HG03342 (cell line): ENCODE data around the gene NABP1.

Source experiments
- ATAC-seq: cut with Tn5 transposase; IDR thresholded peaks from one replicate; pipeline ENCODE4 v1.9.1; 2021; ENCODE audit warnings: mild to moderate bottlenecking, moderate library complexity; ENCODE audit not compliant: unreplicated experiment

NABP1 gene

GRCh38 chr2:191703079-191703725 is 25.3 kb downstream of the NABP1 start:
- no peak for ATAC-seq

- no peak for ATAC-seq
These were observed 27.1 kb downstream of the NABP1 start for GRCh38 chr2:191705084-191705483.

- no peak for ATAC-seq
These were observed 27.8 kb downstream of the NABP1 start for GRCh38 chr2:191705701-191706100.

- ATAC-seq, result no peak
These were observed 28.9 kb downstream of the NABP1 start for GRCh38 chr2:191706791-191707190.

- ATAC-seq, result no peak
These were observed 29.6 kb downstream of the NABP1 start for GRCh38 chr2:191707542-191707941.

GRCh38 chr2:191710411-191710900 is 32.5 kb downstream of the NABP1 start:
- ATAC-seq, result no peak

- no peak for ATAC-seq
These were observed 33.7 kb downstream of the NABP1 start for GRCh38 chr2:191711621-191712020.

GRCh38 chr2:191713837-191714236 is 35.9 kb downstream of the NABP1 start:
- no peak for ATAC-seq

GRCh38 chr2:191714925-191715324 is 37.0 kb downstream of the NABP1 start:
- ATAC-seq, result no peak

GRCh38 chr2:191715471-191715870 is 37.5 kb downstream of the NABP1 start:
- ATAC-seq, result no peak

GRCh38 chr2:191719261-191719660 is 41.3 kb downstream of the NABP1 start:
- no peak for ATAC-seq

GRCh38 chr2:191719938-191720337 is 42.0 kb downstream of the NABP1 start:
- ATAC-seq, result no peak

- ATAC-seq, result no peak
These were observed 43.4 kb downstream of the NABP1 start for GRCh38 chr2:191721331-191721730.

- ATAC-seq, result peak; percentile 93
These were observed 46.1 kb downstream of the NABP1 start for GRCh38 chr2:191724015-191724414.

GRCh38 chr2:191728750-191729624 is 51.1 kb downstream of the NABP1 start:
- ATAC-seq, result no peak

GRCh38 chr2:191730263-191730662 is 52.3 kb downstream of the NABP1 start:
- no peak for ATAC-seq
